Central memory CD8-positive, alpha-beta T cell (primary cell): ENCODE results near the gene ATPAF1.
A peak's percentile ranks its signal among the peaks of the same experiment; 100 is the strongest.
"Not testable (repeated sequence)": the region's sequence is repeated elsewhere in the genome, so short reads cannot be mapped to it uniquely, and the experiment has no call there.

Experiments used
- ATAC-seq: fragments of 150-1000 bp; cut with Tn5 transposase; replicated peaks from 2 replicates; pipeline ENCODE4 v1.10.0; 2022; ENCODE audit warnings: mild to moderate bottlenecking, moderate FRiP score, moderate number of reproducible peaks; ENCODE audit not compliant: poor library complexity, severe bottlenecking; ENCODE audit errors: extremely low read depth
- DNase-seq, 2 donors: peaks; one replicate each; pipeline ENCODE4 v3.0.0; 2021; ENCODE audit warnings: low spot score in 2 of 2
- H3K27ac Mint-ChIP-seq: one replicate; pipeline ENCODE4 v1.8.0; 2022; ENCODE audit warnings: low read depth, mild to moderate bottlenecking, moderate library complexity, mixed read lengths
- H3K27me3 Mint-ChIP-seq: one replicate; pipeline ENCODE4 v1.8.0; 2022; ENCODE audit warnings: mixed read lengths
- H3K36me3 Mint-ChIP-seq: one replicate; pipeline ENCODE4 v1.8.0; 2022; ENCODE audit warnings: mild to moderate bottlenecking, moderate library complexity, mixed read lengths; ENCODE audit not compliant: insufficient read depth
- H3K4me1 Mint-ChIP-seq: one replicate; pipeline ENCODE4 v1.8.0; 2022; ENCODE audit warnings: mixed read lengths
- H3K4me3 Mint-ChIP-seq: one replicate; pipeline ENCODE4 v1.8.0; 2022; ENCODE audit warnings: mild to moderate bottlenecking, moderate library complexity, mixed read lengths
- H3K9me3 Mint-ChIP-seq: one replicate; pipeline ENCODE4 v1.8.0; 2022; ENCODE audit warnings: mixed read lengths

Gene ATPAF1

GRCh38 chr1:46675549-46676314 is 7.6 kb upstream of the ATPAF1 start:
- Mint-ChIP-seq H3K36me3 (peaks cover 25% of the 10 kb centered on the region), H3K4me3 (peak overlapping the region; percentile 38), H3K27me3 (no peaks in the 10 kb centered on the region)

DNA sequence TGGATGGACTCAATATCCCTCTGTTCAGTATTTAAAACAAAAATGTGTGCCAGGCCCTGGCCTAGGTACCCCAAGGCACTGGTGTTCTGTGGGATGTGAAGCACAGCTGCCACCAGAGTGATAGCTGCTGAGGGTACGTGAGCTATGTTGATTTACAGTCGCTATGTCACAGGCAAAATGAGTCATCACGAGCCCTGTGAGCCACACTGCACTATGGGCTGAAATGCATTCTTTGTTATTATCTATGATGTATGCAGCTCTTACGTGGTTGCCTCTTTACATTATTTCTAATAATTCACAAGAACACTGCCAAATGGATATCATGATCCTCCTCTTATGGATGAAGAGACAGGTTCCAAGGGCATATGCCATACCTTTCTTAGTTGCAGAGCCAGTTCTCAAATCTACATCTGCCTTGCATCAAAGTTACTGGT is 5.6 kb upstream of the ATPAF1 start:
- Mint-ChIP-seq H3K4me1 (peaks cover 24% of the 10 kb centered on the region), H3K36me3 (peaks cover 10% of the 10 kb centered on the region), H3K27me3 (no peaks in the 10 kb centered on the region), H3K9me3 (no peaks in the 10 kb centered on the region), H3K27ac (no peak overlapping the region), H3K4me3 (no peak overlapping the region)
- no peak for ATAC-seq
- DNase-seq, result no peak

More at GRCh38 chr1:46675549-46676314, 7.6 kb upstream of the ATPAF1 start:
- ATAC-seq, result peak; percentile 79
- Mint-ChIP-seq H3K4me1 (peaks cover 24% of the 10 kb centered on the region), H3K9me3 (no peaks in the 10 kb centered on the region), H3K27ac (peak overlapping the region; percentile 89)
- DNase-seq, result no peak

- DNase-seq (no peak), ATAC-seq (no peak)
- Mint-ChIP-seq H3K27me3 (no peaks in the 10 kb centered on the region), H3K27ac (no peak overlapping the region), H3K36me3 (peaks cover 7% of the 10 kb centered on the region), H3K4me1 (peaks cover 24% of the 10 kb centered on the region), H3K4me3 (no peak overlapping the region), H3K9me3 (no peaks in the 10 kb centered on the region)
Observed at GRCh38 chr1:46672696-46673095, 4.5 kb upstream of the ATPAF1 start.

- ATAC-seq, result no peak
- Mint-ChIP-seq H3K9me3 (no peaks in the 10 kb centered on the region), H3K27ac (no peak within 1 kb of the TSS), H3K4me1 (peaks cover 26% of the 10 kb centered on the region), H3K36me3 (peaks cover 8% of the 10 kb centered on the region), H3K27me3 (no peaks in the 10 kb centered on the region), H3K4me3 (no peak within 1 kb of the TSS)
- no peak for DNase-seq
Observed at GRCh38 chr1:46671554-46671953, 3.4 kb upstream of the ATPAF1 start, which contains the start of gene TEX38. TEX38 (plus strand) TSS chr1:46671854; CDS start chr1:46671935, 81 bp downstream.

GRCh38 chr1:46670134-46670533 is 2.0 kb upstream of the ATPAF1 start:
- Mint-ChIP-seq H3K4me3 (no peak overlapping the region), H3K9me3 (no peaks in the 10 kb centered on the region), H3K4me1 (peaks cover 17% of the 10 kb centered on the region), H3K27ac (no peak overlapping the region), H3K27me3 (no peaks in the 10 kb centered on the region), H3K36me3 (peaks cover 3% of the 10 kb centered on the region)
- ATAC-seq (no peak), DNase-seq (no peak)

- peaks cover 16% of the 10 kb centered on the region for H3K36me3 Mint-ChIP-seq
- no peak overlapping the region for H3K27ac Mint-ChIP-seq
- H3K4me1 Mint-ChIP-seq, result peaks cover 17% of the 10 kb centered on the region
- H3K4me3 Mint-ChIP-seq, result no peak overlapping the region
- DNase-seq (no peak), ATAC-seq (no peak)
- no peaks in the 10 kb centered on the region for H3K9me3 Mint-ChIP-seq
- H3K27me3 Mint-ChIP-seq, result no peaks in the 10 kb centered on the region
Observed at GRCh38 chr1:46665983-46666382, 2.2 kb downstream of the ATPAF1 start.

DNA sequence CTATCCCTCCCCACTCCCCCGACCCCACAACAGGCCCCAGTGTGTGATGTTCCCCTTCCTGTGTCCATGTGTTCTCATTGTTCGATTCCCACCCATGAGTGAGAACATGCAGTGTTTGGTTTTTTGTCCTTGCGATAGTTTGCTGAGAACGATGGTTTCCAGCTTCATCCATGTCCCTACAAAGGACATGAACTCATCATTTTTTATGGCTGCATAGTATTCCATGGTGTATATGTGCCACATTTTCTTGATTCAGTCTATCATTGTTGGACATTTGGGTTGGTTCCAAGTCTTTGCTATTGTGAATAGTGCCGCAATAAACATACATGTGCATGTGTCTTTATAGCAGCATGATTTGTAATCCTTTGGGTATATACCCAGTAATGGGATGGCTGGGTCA is 5.2 kb downstream of the ATPAF1 start:
- H3K27me3 Mint-ChIP-seq, H3K9me3 Mint-ChIP-seq, DNase-seq, H3K4me3 Mint-ChIP-seq, H3K27ac Mint-ChIP-seq, ATAC-seq: not testable (repeated sequence)
- Mint-ChIP-seq H3K36me3 (peaks cover 21% of the 10 kb centered on the region), H3K4me1 (peaks cover 25% of the 10 kb centered on the region)

DNA sequence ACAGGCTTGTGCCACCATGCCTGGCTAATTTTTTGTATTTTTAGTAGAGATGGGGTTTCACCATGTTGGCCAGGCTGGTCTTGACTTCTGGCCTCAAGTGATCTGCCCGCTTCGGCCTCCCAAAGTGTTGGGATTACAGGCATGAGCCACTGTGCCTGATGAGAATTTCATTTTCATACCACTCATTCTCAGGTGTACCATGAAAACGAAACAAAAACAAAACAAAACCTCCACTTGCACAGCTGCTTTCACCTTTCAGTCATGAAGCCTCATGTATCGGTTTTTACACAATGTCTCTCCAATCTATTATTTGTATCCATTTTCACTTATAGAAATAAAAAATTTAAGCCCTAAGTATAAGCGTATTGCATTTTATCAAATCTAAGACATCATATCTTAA is 8.0 kb downstream of the ATPAF1 start:
- peak overlapping the region; percentile 25 for H3K4me3 Mint-ChIP-seq

DNA sequence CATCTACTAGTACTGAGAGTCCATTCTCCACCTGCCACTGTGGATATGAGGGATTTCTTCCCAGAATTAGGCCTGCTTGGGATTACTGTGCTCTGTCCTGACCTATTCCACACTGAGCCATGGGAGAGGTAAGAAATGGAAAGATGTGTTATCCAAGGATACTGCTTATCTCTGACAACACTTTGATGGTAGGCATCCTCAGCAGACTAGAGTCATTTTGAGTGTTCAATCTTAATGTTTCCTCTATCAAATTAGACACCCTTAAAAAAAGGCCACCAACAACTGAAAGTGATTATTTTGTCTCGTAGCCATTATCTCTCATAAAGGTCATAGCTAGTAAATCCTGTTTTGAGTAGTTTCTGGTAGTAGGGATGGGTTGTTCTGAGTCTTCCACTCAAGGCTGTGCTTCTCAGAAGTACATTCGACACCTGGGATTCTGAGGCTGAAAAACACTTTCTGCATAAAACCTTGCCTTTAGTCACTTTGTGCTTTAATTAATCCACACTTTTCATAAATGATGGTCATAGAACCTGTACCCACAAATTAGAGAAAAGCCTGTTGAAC is 8.8 kb downstream of the ATPAF1 start:
- Mint-ChIP-seq H3K27me3 (no peaks in the 10 kb centered on the region), H3K36me3 (peaks cover 32% of the 10 kb centered on the region), H3K4me3 (no peak overlapping the region), H3K4me1 (peaks cover 8% of the 10 kb centered on the region), H3K9me3 (no peaks in the 10 kb centered on the region), H3K27ac (peak overlapping the region; percentile 86)
- DNase-seq, result no peak
- ATAC-seq, result no peak

More for the DNA sequence above, 8.0 kb downstream of the ATPAF1 start:
- H3K27me3 Mint-ChIP-seq, ATAC-seq, DNase-seq, H3K9me3 Mint-ChIP-seq, H3K4me1 Mint-ChIP-seq: not testable (repeated sequence)
- H3K36me3 Mint-ChIP-seq, result peaks cover 33% of the 10 kb centered on the region
- peak overlapping the region; percentile 86 for H3K27ac Mint-ChIP-seq

DNA sequence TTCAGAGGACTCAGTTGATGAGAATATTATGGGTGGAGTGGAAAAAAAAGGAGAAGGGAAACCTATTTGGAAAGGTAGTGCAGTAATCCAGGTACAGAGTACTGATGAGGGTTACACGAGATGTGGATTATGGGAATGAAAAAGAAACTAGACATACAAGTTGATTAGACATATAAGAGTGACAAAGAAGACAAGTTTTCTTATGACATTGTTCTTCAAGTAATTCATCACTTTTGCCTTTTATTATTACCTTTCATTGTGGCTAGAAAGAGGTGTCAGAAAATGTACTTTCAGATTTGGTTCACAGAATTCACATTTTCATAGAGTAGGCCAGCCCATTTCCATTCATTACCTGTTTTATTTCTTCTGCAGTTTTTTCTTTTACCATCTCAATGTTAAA is 10.4 kb downstream of the ATPAF1 start:
- ATAC-seq (no peak), DNase-seq (no peak)
- peaks cover 27% of the 10 kb centered on the region for H3K36me3 Mint-ChIP-seq
- no peak overlapping the region for H3K4me3 Mint-ChIP-seq
- peaks cover 8% of the 10 kb centered on the region for H3K4me1 Mint-ChIP-seq
- peak overlapping the region; percentile 23 for H3K27ac Mint-ChIP-seq
- H3K9me3 Mint-ChIP-seq, result no peaks in the 10 kb centered on the region
- no peaks in the 10 kb centered on the region for H3K27me3 Mint-ChIP-seq

DNA sequence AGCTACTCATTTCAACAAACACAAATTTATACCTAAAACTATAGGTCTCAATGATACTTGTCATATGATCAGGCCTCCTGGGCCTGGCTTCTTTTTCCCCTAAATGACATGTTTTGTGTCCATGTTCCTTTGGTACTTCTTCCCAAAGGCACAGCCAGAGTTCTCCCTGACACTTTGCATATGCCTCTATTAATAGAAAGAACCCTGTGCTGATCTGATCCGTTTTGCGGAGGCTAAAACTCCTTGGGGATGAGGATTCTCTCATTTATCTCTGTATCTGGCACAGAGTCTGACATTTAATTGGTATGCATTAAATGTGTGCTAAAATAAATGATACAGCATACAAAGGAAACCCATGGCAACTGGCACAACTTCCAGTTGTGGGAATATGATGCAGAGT is 11.5 kb downstream of the ATPAF1 start:
- Mint-ChIP-seq H3K36me3 (peaks cover 34% of the 10 kb centered on the region), H3K4me3 (no peak overlapping the region), H3K9me3 (no peaks in the 10 kb centered on the region), H3K4me1 (peaks cover 8% of the 10 kb centered on the region), H3K27me3 (no peaks in the 10 kb centered on the region), H3K27ac (no peak overlapping the region)
- ATAC-seq (no peak), DNase-seq (no peak)

- Mint-ChIP-seq H3K27ac (no peak overlapping the region), H3K27me3 (no peaks in the 10 kb centered on the region), H3K4me3 (no peak overlapping the region), H3K36me3 (peaks cover 34% of the 10 kb centered on the region), H3K9me3 (no peaks in the 10 kb centered on the region), H3K4me1 (peaks cover 8% of the 10 kb centered on the region)
- ATAC-seq, result no peak
- no peak for DNase-seq
Observed at GRCh38 chr1:46655848-46656247, 12.3 kb downstream of the ATPAF1 start.

DNA sequence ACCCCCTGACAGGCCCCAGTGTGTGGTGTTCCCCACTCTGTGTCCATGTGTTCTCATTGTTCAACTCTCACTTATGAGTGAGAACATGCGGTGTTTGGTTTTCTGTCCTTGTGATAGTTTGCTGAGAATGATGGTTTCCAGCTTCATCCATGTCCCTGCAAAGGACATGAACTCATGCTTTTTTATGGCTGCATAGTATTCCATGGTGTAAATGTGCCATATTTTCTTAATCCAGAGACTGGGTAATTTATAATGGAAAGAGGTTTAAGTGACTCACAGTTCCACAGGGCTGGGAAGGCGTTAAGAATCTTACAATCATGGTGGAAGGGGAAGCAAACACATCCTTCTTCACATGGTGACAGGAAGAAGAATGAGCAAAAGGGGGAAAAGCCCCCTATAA is 13.5 kb downstream of the ATPAF1 start:
- not testable (repeated sequence) for H3K4me3 Mint-ChIP-seq, DNase-seq, ATAC-seq, H3K4me1 Mint-ChIP-seq, H3K9me3 Mint-ChIP-seq, H3K27me3 Mint-ChIP-seq, H3K27ac Mint-ChIP-seq
- peaks cover 40% of the 10 kb centered on the region for H3K36me3 Mint-ChIP-seq
